GM23248 (cell line): ENCODE results near the gene IL36B. TPM values are rescaled to one million over a fixed set of nuclear protein-coding genes. Genes with fewer than 3 reads are reported as not detected.

Source experiments
- DNase-seq: peaks from one replicate; pipeline ENCODE4 v3.0.0-alpha.2; 2015
- H2AFZ ChIP-seq: fragments of 200-600 bp; sonication (generic); 2 replicates; pipeline ENCODE4 v1.6.1; 2016; ENCODE audit warnings: antibody characterized with exemption
- H3F3A ChIP-seq: fragments of 200-600 bp; sonication (generic); 2 replicates; pipeline ENCODE4 v1.6.1; 2016; ENCODE audit warnings: mild to moderate bottlenecking, antibody characterized with exemption, mixed run types; ENCODE audit not compliant: insufficient read depth
- H3K27ac ChIP-seq: fragments of 200-600 bp; sonication (generic); 2 replicates; pipeline ENCODE4 v1.5.1; 2016; ENCODE audit warnings: mild to moderate bottlenecking
- H3K27me3 ChIP-seq: fragments of 200-600 bp; sonication (generic); replicated peaks from 2 replicates; pipeline ENCODE4 v1.6.1; 2016; ENCODE audit warnings: mild to moderate bottlenecking; ENCODE audit not compliant: insufficient read depth
- H3K36me3 ChIP-seq: fragments of 200-600 bp; sonication (generic); 2 replicates; pipeline ENCODE4 v1.6.1; 2016; ENCODE audit warnings: low read depth, mild to moderate bottlenecking
- H3K4me1 ChIP-seq: fragments of 200-600 bp; sonication (generic); 2 replicates; pipeline ENCODE4 v1.6.1; 2016; ENCODE audit warnings: mild to moderate bottlenecking; ENCODE audit not compliant: insufficient read depth
- H3K4me2 ChIP-seq: fragments of 200-600 bp; sonication (generic); one replicate; pipeline ENCODE4 v1.6.1; 2016; ENCODE audit warnings: mild to moderate bottlenecking; ENCODE audit not compliant: unreplicated experiment
- H3K4me3 ChIP-seq: fragments of 200-600 bp; sonication (generic); 2 replicates; pipeline ENCODE4 v1.5.1; 2016; ENCODE audit warnings: mild to moderate bottlenecking
- H3K79me2 ChIP-seq: fragments of 200-600 bp; sonication (generic); 2 replicates; pipeline ENCODE4 v1.6.1; 2016; ENCODE audit warnings: mild to moderate bottlenecking; ENCODE audit not compliant: insufficient read depth
- H3K9ac ChIP-seq: fragments of 200-600 bp; sonication (generic); 2 replicates; pipeline ENCODE4 v1.6.1; 2016; ENCODE audit warnings: mild to moderate bottlenecking
- H3K9me2 ChIP-seq: fragments of 200-600 bp; sonication (generic); 2 replicates; pipeline ENCODE4 v1.6.1; 2016; ENCODE audit warnings: mixed run types, mild to moderate bottlenecking, moderate library complexity; ENCODE audit not compliant: insufficient read depth
- H3K9me3 ChIP-seq: fragments of 200-600 bp; sonication (generic); one replicate; pipeline ENCODE4 v1.6.1; 2017; ENCODE audit warnings: low read depth
- H4K20me1 ChIP-seq: fragments of 200-600 bp; sonication (generic); 2 replicates; pipeline ENCODE4 v1.6.0; 2016; ENCODE audit not compliant: insufficient read depth
- EZH2 ChIP-seq: fragments of 200-600 bp; sonication (generic); IDR thresholded peaks from 2 replicates; pipeline ENCODE4 v1.6.1; 2018; ENCODE audit warnings: antibody characterized with exemption, mild to moderate bottlenecking; ENCODE audit not compliant: insufficient read depth, poor library complexity, severe bottlenecking
- EZH2phosphoT487 ChIP-seq: fragments of 200-600 bp; sonication (generic); IDR thresholded peaks from 2 replicates; pipeline ENCODE4 v1.6.1; 2018; ENCODE audit warnings: antibody characterized with exemption, moderate library complexity, mild to moderate bottlenecking, low read depth; ENCODE audit not compliant: insufficient read depth
- WGBS, 2 experiments: methylation state at CpG; one replicate each; pipeline ENCODE4 v1.1.6; 2015 to 2017; ENCODE audit warnings: low lambda C conversion rate in 2 of 2, low coverage in 1 of 2; ENCODE audit errors: missing lambda C conversion rate in 2 of 2; 5-methylcytosine and 5-hydroxymethylcytosine counted together
- in situ Hi-C: fragments of 300-500 bp; cut with MboI; formaldehyde crosslinking; loops from 2 replicates; pipeline ENCODE4 v1.15.0; 2020
- polyA plus RNA-seq: library from polyadenylated mRNA; unstranded; fragments of >200 nt; fragmentation: Nextera tagmentation; extraction: Ambion mirVana; gene quantifications from 2 replicates; pipeline ENCODE4 v1.2.1, GENCODE V29; 2016
- total RNA-seq: library from RNA; depleted of rRNA; stranded (reverse); fragments of >200 nt; shearing (Covaris generic); gene quantifications from 2 replicates; pipeline ENCODE4 v1.2.3, GENCODE V29; 2014

The IL36B gene
- total and polyA plus RNA-seq, 2 experiments from 2014 or later, result not detected

DNA sequence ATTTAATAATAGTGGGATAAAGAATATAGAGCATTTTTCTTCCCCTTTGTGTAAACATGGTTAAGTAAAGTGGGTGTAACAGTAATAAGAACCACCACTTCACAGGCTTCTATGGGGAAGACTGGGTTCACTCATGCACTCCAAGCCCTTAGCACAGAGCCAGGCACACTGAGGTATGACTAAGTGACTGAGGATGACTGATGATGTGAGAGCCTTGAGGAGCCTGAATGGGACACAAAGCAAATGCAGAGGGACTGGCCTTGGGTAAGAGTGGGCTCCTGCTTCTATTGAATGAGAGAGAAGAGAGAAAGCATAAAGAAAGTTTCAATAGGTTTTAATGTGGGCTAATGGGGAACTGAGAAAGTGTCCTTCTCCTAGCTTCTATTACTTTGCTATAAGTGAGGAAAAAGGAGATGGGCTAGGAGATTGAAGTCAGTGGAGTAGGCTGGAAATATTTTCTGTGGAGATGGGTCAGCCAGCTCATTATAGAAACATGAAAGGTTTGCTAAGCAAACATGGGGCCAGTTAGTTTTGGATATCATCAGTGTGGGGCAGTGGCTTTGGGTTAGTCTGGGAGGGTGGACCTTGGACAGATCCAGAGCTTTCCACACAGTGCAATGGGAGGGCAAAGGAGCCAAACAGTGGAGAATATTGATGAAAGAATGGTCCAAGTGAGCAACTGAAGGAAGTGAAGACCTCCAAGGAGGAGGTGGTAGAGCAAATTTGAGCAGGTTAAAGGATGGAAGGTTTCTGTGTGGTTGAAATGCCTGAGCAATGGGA is 35.7 kb upstream of the IL36B start:
- Histone ChIP-seq H3K9ac (no peak overlapping the region), H3K27me3 (peaks cover 28% of the 10 kb centered on the region; the same call in 1 of the 2 replicates), H4K20me1 (no peaks in the 10 kb centered on the region), H3K9me2 (no peaks in the 10 kb centered on the region), H3K36me3 (no peaks in the 10 kb centered on the region), H3K4me2 (no peak overlapping the region), H2AFZ (no peak overlapping the region), H3K9me3 (no peaks in the 10 kb centered on the region), H3K4me1 (no peaks in the 10 kb centered on the region), H3K4me3 (no peak overlapping the region), H3K27ac (no peak overlapping the region), H3F3A (no peaks in the 10 kb centered on the region), H3K79me2 (no peaks in the 10 kb centered on the region)
- no peak for DNase-seq
- TF ChIP-seq EZH2phosphoT487, result no peak
- no peak for TF ChIP-seq EZH2
- in situ Hi-C loops, result no loop called here

GRCh38 chr2:113085542-113085941 is 32.9 kb upstream of the IL36B start:
- WGBS, 2 experiments, result 39 to 56% methylated on average over 2 of the region's 2 CpGs
- H3K4me2 ChIP-seq, result no peak overlapping the region
- peaks cover 15% of the 10 kb centered on the region; the same call in 1 of the 2 replicates for H3K27me3 ChIP-seq
- H3K27ac ChIP-seq, result no peak overlapping the region
- H3K9me2 ChIP-seq, result no peaks in the 10 kb centered on the region
- in situ Hi-C loops, result no loop called here
- no peak for DNase-seq
- no peak overlapping the region for H2AFZ ChIP-seq
- no peak for TF ChIP-seq EZH2phosphoT487
- no peak for TF ChIP-seq EZH2
- no peaks in the 10 kb centered on the region for H3K4me1 ChIP-seq
- no peaks in the 10 kb centered on the region for H4K20me1 ChIP-seq
- H3K79me2 ChIP-seq, result no peaks in the 10 kb centered on the region
- no peaks in the 10 kb centered on the region for H3K9me3 ChIP-seq
- H3K9ac ChIP-seq, result no peak overlapping the region
- no peaks in the 10 kb centered on the region for H3F3A ChIP-seq
- no peaks in the 10 kb centered on the region for H3K36me3 ChIP-seq
- H3K4me3 ChIP-seq, result no peak overlapping the region

- Histone ChIP-seq H3K4me2 (no peak overlapping the region), H3F3A (no peaks in the 10 kb centered on the region), H3K9me3 (no peaks in the 10 kb centered on the region), H3K9ac (no peak overlapping the region), H3K4me3 (no peak overlapping the region), H2AFZ (no peak overlapping the region), H4K20me1 (no peaks in the 10 kb centered on the region), H3K27me3 (peaks cover 10% of the 10 kb centered on the region; the same call in 1 of the 2 replicates), H3K4me1 (no peaks in the 10 kb centered on the region), H3K9me2 (no peaks in the 10 kb centered on the region), H3K79me2 (no peaks in the 10 kb centered on the region), H3K36me3 (no peaks in the 10 kb centered on the region), H3K27ac (no peak overlapping the region)
- DNase-seq, result peak; percentile 59
- TF ChIP-seq EZH2phosphoT487 (no peak), EZH2 (no peak)
- in situ Hi-C loops, result loop anchor here (5.0 kb wide), 1 partner anchor 33 kb away; no protein-coding TSS in a partner anchor
- WGBS, 2 experiments, result 40 to 41% methylated on average over 5 of the region's 5 CpGs
Observed at GRCh38 chr2:113084249-113085000, 31.8 kb upstream of the IL36B start.

- peaks cover 5% of the 10 kb centered on the region; the same call in 1 of the 2 replicates for H3F3A ChIP-seq
- no peak overlapping the region for H3K4me3 ChIP-seq
- H3K27me3 ChIP-seq, result 0 out of 2 replicates have a peak, but pooled peaks cover 8% of the 10 kb centered on the region
- H3K4me1 ChIP-seq, result peaks cover 9% of the 10 kb centered on the region
- no peaks in the 10 kb centered on the region for H3K79me2 ChIP-seq
- H3K9ac ChIP-seq, result no peak overlapping the region
- H3K4me2 ChIP-seq, result no peak overlapping the region
- no peak for DNase-seq
- no peaks in the 10 kb centered on the region for H4K20me1 ChIP-seq
- H2AFZ ChIP-seq, result no peak overlapping the region
- H3K9me2 ChIP-seq, result no peaks in the 10 kb centered on the region
- H3K27ac ChIP-seq, result no peak overlapping the region
- WGBS, 2 experiments, result 73% methylated on average over 8 of the region's 8 CpGs
- no peaks in the 10 kb centered on the region for H3K9me3 ChIP-seq
- no peaks in the 10 kb centered on the region for H3K36me3 ChIP-seq
- TF ChIP-seq EZH2phosphoT487, result no peak
- TF ChIP-seq EZH2, result no peak
- in situ Hi-C loops, result loop anchor here (5.0 kb wide), 1 partner anchor 34 kb away; no protein-coding TSS in a partner anchor
Observed at GRCh38 chr2:113083296-113083695, 30.6 kb upstream of the IL36B start.
